K562 (cell line): ENCODE measurements around the gene LZTR1. TPM values are rescaled to one million over a fixed set of nuclear protein-coding genes. Genes with fewer than 3 reads are reported as not detected.

Experiments
- ATAC-seq: fragments of 200-7000 bp; cut with Tn5 transposase; 3 replicates; pipeline ENCODE4 v1.9.1; 2020; ENCODE audit warnings: moderate library complexity
- BruUV-seq: library from RNA; stranded (reverse); fragments of 400-500 nt; replicated peaks from 2 replicates; lab custom pipeline; 2021; lab: Mats Ljungman, UMichigan
- CTCF ChIA-PET: fragments of 300-600 bp; formaldehyde crosslinking; extraction: SDS; loops from one replicate; lab custom pipeline; 2021; ENCODE audit warnings: low intra/inter-chr PET ratio; lab: Yijun Ruan, JAX
- POLR2A ChIA-PET: fragments of 300-600, 350-650 bp; sonication (Branson Sonifier 250); formaldehyde crosslinking; extraction: SDS; loops from one replicate; lab custom pipeline; 2021; ENCODE audit warnings: antibody characterized with exemption, inconsistent platforms; lab: Yijun Ruan, JAX
- DNase-seq, 4 experiments: peaks; one replicate each; pipeline versions ENCODE4 v3.0.0 to v3.0.0-alpha.2; 2011 to 2018; ENCODE audit warnings: low spot score in 3 of 4, mixed read lengths in 3 of 4; ENCODE audit errors: extremely low read depth in 1 of 4
- FAIRE-seq: peaks from 2 replicates; lab custom pipeline; 2011; peaks lifted over from hg19 to GRCh38; lab: Jason Lieb, UNC
- H2AFZ ChIP-seq: 2 replicates; pipeline ENCODE4 v1.6.0; 2011; ENCODE audit warnings: low read depth, low read length, control low read depth, inconsistent platforms
- H3K27ac ChIP-seq: fragments of 200-600 bp; 3 replicates; pipeline ENCODE4 v1.8.0; 2011; ENCODE audit warnings: low read depth, mild to moderate bottlenecking, control low read depth, inconsistent platforms, low read length, moderate library complexity, mixed read lengths; ENCODE audit errors: extremely low read depth
- H3K27me3 ChIP-seq, 2 experiments: fragments of 300-600 bp in 1 of 2; 2 replicates in 1 of 2; 3 replicates in 1 of 2; pipeline versions ENCODE4 v1.6.0 to v1.8.0; 2011; ENCODE audit warnings: inconsistent platforms in 2 of 2, low read length in 2 of 2, mild to moderate bottlenecking in 1 of 2, mixed read lengths in 1 of 2, moderate library complexity in 1 of 2; ENCODE audit not compliant: control insufficient read depth in 2 of 2, insufficient read depth in 2 of 2
- H3K36me3 ChIP-seq: fragments of 300-600 bp; 3 replicates; pipeline ENCODE4 v1.8.0; 2011; ENCODE audit warnings: mild to moderate bottlenecking, low read length, inconsistent platforms; ENCODE audit not compliant: control insufficient read depth, insufficient read depth
- H3K4me1 ChIP-seq, 2 experiments: fragments of 200-600 bp in 1 of 2; replicated peaks in 1 of 2; 2 replicates in 1 of 2; 3 replicates in 1 of 2; pipeline versions ENCODE4 v1.5.1 to v1.8.0; 2011; ENCODE audit warnings: inconsistent platforms in 2 of 2, low read length in 2 of 2, mild to moderate bottlenecking in 1 of 2, mixed read lengths in 1 of 2, moderate library complexity in 1 of 2; ENCODE audit not compliant: control insufficient read depth in 2 of 2, insufficient read depth in 2 of 2
- H3K4me2 ChIP-seq: 2 replicates; pipeline ENCODE4 v1.6.1; 2011; ENCODE audit warnings: low read length, control low read depth, inconsistent platforms, mixed read lengths; ENCODE audit not compliant: insufficient read depth
- H3K4me3 ChIP-seq: fragments of 200-600 bp; sonication (generic), shearing (Covaris generic); 2 replicates; pipeline ENCODE4 v1.5.1; 2016; ENCODE audit warnings: control low read depth, inconsistent platforms
- H3K79me2 ChIP-seq: fragments of 200-600 bp; 3 replicates; pipeline ENCODE4 v1.8.0; 2011; ENCODE audit warnings: low read length, inconsistent platforms; ENCODE audit not compliant: control insufficient read depth, insufficient read depth
- H3K9ac ChIP-seq, 2 experiments: 2 replicates each; pipeline versions ENCODE4 v1.6.0 to v1.6.1; 2011; ENCODE audit warnings: low read depth in 2 of 2, low read length in 2 of 2, control low read depth in 1 of 2, inconsistent platforms in 1 of 2, mild to moderate bottlenecking in 1 of 2, mixed read lengths in 1 of 2; ENCODE audit not compliant: insufficient read depth in 1 of 2
- H3K9me1 ChIP-seq: one replicate; pipeline ENCODE4 v1.6.0; 2011; ENCODE audit warnings: inconsistent platforms, mild to moderate bottlenecking, low read length, moderate library complexity; ENCODE audit not compliant: control insufficient read depth, insufficient read depth
- H3K9me3 ChIP-seq: replicated peaks from 2 replicates; pipeline ENCODE4 v1.5.1; 2011; ENCODE audit warnings: low read depth, low read length, inconsistent platforms; ENCODE audit not compliant: control insufficient read depth, insufficient read depth
- H4K20me1 ChIP-seq: replicated peaks from 2 replicates; pipeline ENCODE4 v1.6.1; 2011; ENCODE audit warnings: low read length, inconsistent platforms, mixed read lengths; ENCODE audit not compliant: control insufficient read depth, insufficient read depth
- ATF3 ChIP-seq, 2 experiments: fragments of 450-650 bp in 1 of 2; sonication (generic) in 1 of 2; formaldehyde crosslinking in 1 of 2; IDR thresholded peaks in 1 of 2; conservative IDR thresholded peaks in 1 of 2; 2 replicates each; pipeline versions ENCODE4 v1.6.1 to v1.8.1; 2016 to 2023; ENCODE audit warnings: mild to moderate bottlenecking in 2 of 2, moderate library complexity in 2 of 2, inconsistent platforms in 1 of 2, missing genetic modification reagents in 1 of 2
- ATF4 ChIP-seq: fragments of 450-650 bp; formaldehyde crosslinking; IDR thresholded peaks from 2 replicates; pipeline ENCODE4 v1.4.0; 2022; ENCODE audit warnings: mild to moderate bottlenecking, moderate library complexity
- BRD4 ChIP-seq: fragments of 200-600 bp; sonication (generic); IDR thresholded peaks from 2 replicates; pipeline ENCODE4 v1.6.1; 2017; ENCODE audit warnings: inconsistent platforms
- CCNT2 ChIP-seq: IDR thresholded peaks from 2 replicates; pipeline ENCODE4 v1.6.1; 2011; ENCODE audit warnings: borderline replicate concordance, low read depth, mild to moderate bottlenecking, moderate library complexity, mixed read lengths, low read length; ENCODE audit not compliant: insufficient read length; ENCODE audit errors: extremely low read depth
- ERF ChIP-seq: fragments of 450-650 bp; formaldehyde crosslinking; IDR thresholded peaks from 2 replicates; pipeline ENCODE4 v1.4.0; 2020; ENCODE audit warnings: mild to moderate bottlenecking, mixed read lengths
- GMEB1 ChIP-seq: fragments of 250-450 bp; sonication (Bioruptor Pico); IDR thresholded peaks from 2 replicates; pipeline ENCODE4 v1.4.0; 2020; ENCODE audit warnings: mild to moderate bottlenecking
- NCOA2 ChIP-seq, 2 experiments: fragments of 450-650 bp; IDR thresholded peaks; 2 replicates each; pipeline ENCODE4 v1.6.1; 2018; ENCODE audit warnings: mild to moderate bottlenecking in 2 of 2, moderate library complexity in 1 of 2; ENCODE audit not compliant: partially characterized antibody in 2 of 2
- NFIX ChIP-seq: fragments of 250-450 bp; sonication (Bioruptor Pico); IDR thresholded peaks from 2 replicates; pipeline ENCODE4 v1.4.0; 2020; ENCODE audit warnings: low read depth, mild to moderate bottlenecking, moderate library complexity
- NFXL1 ChIP-seq: fragments of 450-650 bp; formaldehyde crosslinking; IDR thresholded peaks from 2 replicates; pipeline ENCODE4 v1.4.0; 2021; ENCODE audit warnings: mild to moderate bottlenecking
- STAT6 ChIP-seq: sonication (generic); formaldehyde crosslinking; IDR thresholded peaks from 2 replicates; pipeline ENCODE4 v1.8.1; 2023; ENCODE audit warnings: mild to moderate bottlenecking, missing genetic modification reagents
- ZNF717 ChIP-seq: fragments of 250-450 bp; sonication (Bioruptor Pico); IDR thresholded peaks from 2 replicates; pipeline ENCODE4 v1.5.0; 2021
- WGBS: fragments of 100-300 bp; shearing (Covaris generic); methylation state at CpG from one replicate; pipeline ENCODE4 v1.1.6; 2016; ENCODE audit warnings: low coverage, mixed read lengths; ENCODE audit not compliant: insufficient coverage; ENCODE audit errors: missing lambda C conversion rate; 5-methylcytosine and 5-hydroxymethylcytosine counted together
- in situ Hi-C: fragments of 300-500 bp; cut with MboI; formaldehyde crosslinking; loops from 4 replicates; pipeline ENCODE4 v1.15.0; 2018; ENCODE audit warnings: inconsistent platforms, mixed read lengths
- intact Hi-C: fragments of 100-400 bp; cut with micrococcal nuclease; formaldehyde crosslinking; loops from 2 replicates; pipeline ENCODE4 v1.14.2; 2022
- polyA plus RNA-seq, 8 experiments: library from polyadenylated mRNA; depleted of rRNA in 4 of 8; stranded (reverse) in 5 of 8; unstranded in 3 of 8; fragments of >200 nt; fragmentation: Nextera tagmentation in 2 of 8; fragmentation: Illumina TruSeq in 1 of 8; extraction: Ambion mirVana in 2 of 8; extraction: Trizol in 1 of 8; gene quantifications; 2 replicates each; pipeline versions ENCODE4 v1.2.1 to v1.2.3, GENCODE V29; 2011 to 2014; ENCODE audit warnings: inconsistent platforms in 1 of 8, missing spikeins in 1 of 8
- total RNA-seq, 7 experiments: library from RNA; depleted of rRNA in 6 of 7; stranded (reverse); fragments of >200 nt in 6 of 7; fragmentation: Illumina TruSeq in 2 of 7; extraction: Trizol in 2 of 7; gene quantifications; 2 replicates each; pipeline versions ENCODE4 v1.2.1 to v1.2.3, GENCODE V29; 2011 to 2021; ENCODE audit warnings: low replicate concordance in 1 of 7

The LZTR1 gene
- total and polyA plus RNA-seq, 9 of the 15 experiments (the other 6 are each of a cell fraction or from before 2014, with no cell fraction given) = 2.2 to 135 (median 63.0) TPM

- no peak for TF ChIP-seq ERF (CRISPR knock-in tag)
- TF ChIP-seq NCOA2 (IDR thresholded peaks at IDR 0.05; ENCODE audit: partially characterized antibody in 2 of 2) = no peak
- TF ChIP-seq ATF3 (IDR thresholded peaks at IDR 0.05) = no peak
- TF ChIP-seq ATF3 (CRISPR knock-in tag; conservative IDR thresholded peaks at IDR 0.05) = 0 out of 2 replicates have a peak, but pooled peaks have one; percentile 5
- TF ChIP-seq ZNF717 = no peak
- no peak for TF ChIP-seq NFXL1 (CRISPR knock-in tag)
- no peak for TF ChIP-seq BRD4
Observed at GRCh38 chr22:20977516-20978170, 4.5 kb upstream of the LZTR1 start (continued).

GRCh38 chr22:20978419-20978818 is 3.7 kb upstream of the LZTR1 start:
- no peak overlapping the region for H2AFZ ChIP-seq
- H3K36me3 ChIP-seq = peaks cover 5% of the 10 kb centered on the region; the same call in 2 of the 3 replicates
- DNase-seq (no peak), FAIRE-seq (no peak), ATAC-seq (no peak)
- no peak overlapping the region for H3K4me3 ChIP-seq
- H3K79me2 ChIP-seq = peaks cover 21% of the 10 kb centered on the region
- peaks cover 11% of the 10 kb centered on the region for H3K9me3 ChIP-seq
- ChIA-PET CTCF (no interaction called here), POLR2A (interaction anchor here (4.6 to 64.4 kb wide), 4 partner anchors 8 to 60 kb away, joined by 92 to 1556 read pairs (median 314); partner anchors contain the start of genes AIFM3, CRKL and THAP7)
- H3K27me3 ChIP-seq = peaks cover 29 to 44% of the 10 kb centered on the region in 2 experiments; a peak in 4 of 5 replicates
- 6% methylated on average over 2 of the region's 2 CpGs for WGBS
- no peak overlapping the region for H3K27ac ChIP-seq
- peaks cover 5% of the 10 kb centered on the region for H3K9me1 ChIP-seq
- in situ Hi-C loops = no loop called here
- no peak overlapping the region for H3K4me2 ChIP-seq
- intact Hi-C loops = no loop called here
- no TSS peak for BruUV-seq
- peaks cover 19 to 66% of the 10 kb centered on the region in 2 experiments for H3K4me1 ChIP-seq
- H4K20me1 ChIP-seq = no peaks in the 10 kb centered on the region; the same call in 1 of the 2 replicates
- H3K9ac ChIP-seq = no peak overlapping the region
- no peak for TF ChIP-seq CCNT2
- peak; percentile 16; the same call in 1 of the 2 replicates for TF ChIP-seq GMEB1 (CRISPR knock-in tag)
- 0 out of 2 replicates have a peak, but pooled peaks have one; percentile 19 for TF ChIP-seq ATF4 (CRISPR knock-in tag)
- peak; percentile 82 for TF ChIP-seq STAT6 (CRISPR knock-in tag)
- TF ChIP-seq NFIX (CRISPR knock-in tag) = 0 out of 2 replicates have a peak, but pooled peaks have one; percentile 15
